ENCODE data around the gene ABHD2.
"Not testable (repeated sequence)": the region's sequence is repeated elsewhere in the genome, so short reads cannot be mapped to it uniquely, and the experiment has no call there.

ABHD2 gene

GRCh38 chr15:89139613-89140499, 51.6 kb downstream of the ABHD2 start:
- H3K36me3 ChIP-seq: peaks cover 0 to 39% (median 21%) of the 10 kb centered on the region in 11 experiments; a peak in 10 of 22 replicates
- 0 out of 20 replicates have a peak overlapping the region, but pooled peaks of 1 of the 10 experiments have one; percentile 0 for H3K4me3 ChIP-seq
- H3K9me3 ChIP-seq (replicated peaks in 1 of 11): no peaks in the 10 kb centered on the region
- TF ChIP-seq Cebpa-rat (IDR thresholded peaks at IDR 0.05): peak in 2 of 11 experiments; percentile 27 to 57; a peak in 1 of 22 replicates
- H3K4me1 ChIP-seq: peaks cover 73 to 100% (median 93%) of the 10 kb centered on the region in 10 experiments
- peak overlapping the region in 9 of 11 experiments; percentile 57 to 85 (median 78); a peak in 18 of 22 replicates for H3K27ac ChIP-seq
- H3K27me3 ChIP-seq: no peaks in the 10 kb centered on the region
- peaks cover 0 to 13% (median 0%) of the 10 kb centered on the region in 11 experiments; a peak in 2 of 22 replicates for H4K20me1 ChIP-seq
- peak overlapping the region; percentile 47 to 91 (median 78); a peak in 21 of 22 replicates for H3K4me2 ChIP-seq
- peak overlapping the region in 8 of 11 experiments; percentile 48 to 71 (median 67); a peak in 16 of 22 replicates for H3K9ac ChIP-seq

DNA sequence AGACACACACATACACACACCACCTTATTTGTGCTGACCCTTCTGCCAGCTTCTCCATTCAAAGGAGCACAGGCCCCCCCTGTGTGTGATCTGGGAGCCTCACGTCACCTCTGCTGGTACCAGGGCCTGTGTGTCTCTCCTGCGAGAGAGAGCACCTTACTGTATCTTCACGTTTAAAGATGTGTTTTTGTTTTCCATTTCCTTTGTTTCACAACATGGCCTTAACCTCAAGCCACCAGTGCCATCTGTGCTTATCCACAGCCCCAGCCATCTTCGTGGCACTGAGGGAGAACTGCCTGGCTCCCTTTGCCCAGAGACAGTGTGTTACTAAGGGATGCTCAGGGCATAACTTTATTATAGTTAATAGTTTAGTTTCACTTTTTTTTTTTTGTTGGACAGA, 52.3 kb downstream of the ABHD2 start:
- peaks cover 73 to 100% (median 95%) of the 10 kb centered on the region in 10 experiments for H3K4me1 ChIP-seq
- H3K9ac ChIP-seq: peak overlapping the region in 9 of 11 experiments; percentile 5 to 71 (median 65); a peak in 16 of 22 replicates
- H4K20me1 ChIP-seq: peaks cover 0 to 19% (median 0%) of the 10 kb centered on the region in 11 experiments; a peak in 2 of 22 replicates
- no peaks in the 10 kb centered on the region for H3K9me3 ChIP-seq (replicated peaks in 1 of 11)
- H3K4me3 ChIP-seq: peak overlapping the region in 4 of 10 experiments; percentile 0 to 32 (median 12); a peak in 3 of 20 replicates
- H3K4me2 ChIP-seq: peak overlapping the region; percentile 47 to 91 (median 78)
- 0 out of 22 replicates have a peak, but pooled peaks of 1 of the 11 experiments have one; percentile 10 for TF ChIP-seq Cebpa-rat (IDR thresholded peaks at IDR 0.05)
- peak overlapping the region in 9 of 11 experiments; percentile 57 to 85 (median 78); a peak in 18 of 22 replicates for H3K27ac ChIP-seq
- H3K36me3 ChIP-seq: peaks cover 3 to 47% (median 24%) of the 10 kb centered on the region in 11 experiments; a peak in 12 of 22 replicates
- peaks cover 0 to 3% (median 0%) of the 10 kb centered on the region in 11 experiments; a peak in 1 of 22 replicates for H3K27me3 ChIP-seq

GRCh38 chr15:89141159-89141558, 52.9 kb downstream of the ABHD2 start:
- H3K27me3 ChIP-seq; H3K9me3 ChIP-seq (replicated peaks in 1 of 11); H3K4me3 ChIP-seq: not testable (repeated sequence)
- Histone ChIP-seq H3K9ac (peak overlapping the region in 9 of 11 experiments; percentile 5 to 71 (median 65); a peak in 15 of 22 replicates), H3K4me2 (peak overlapping the region; percentile 47 to 91 (median 78)), H3K27ac (peak overlapping the region in 9 of 11 experiments; percentile 57 to 85 (median 78); a peak in 18 of 22 replicates), H3K4me1 (peaks cover 73 to 100% (median 93%) of the 10 kb centered on the region in 10 experiments), H3K36me3 (peaks cover 4 to 49% (median 26%) of the 10 kb centered on the region in 11 experiments; a peak in 12 of 22 replicates), H4K20me1 (peaks cover 0 to 19% (median 0%) of the 10 kb centered on the region in 11 experiments; a peak in 2 of 22 replicates)

DNA sequence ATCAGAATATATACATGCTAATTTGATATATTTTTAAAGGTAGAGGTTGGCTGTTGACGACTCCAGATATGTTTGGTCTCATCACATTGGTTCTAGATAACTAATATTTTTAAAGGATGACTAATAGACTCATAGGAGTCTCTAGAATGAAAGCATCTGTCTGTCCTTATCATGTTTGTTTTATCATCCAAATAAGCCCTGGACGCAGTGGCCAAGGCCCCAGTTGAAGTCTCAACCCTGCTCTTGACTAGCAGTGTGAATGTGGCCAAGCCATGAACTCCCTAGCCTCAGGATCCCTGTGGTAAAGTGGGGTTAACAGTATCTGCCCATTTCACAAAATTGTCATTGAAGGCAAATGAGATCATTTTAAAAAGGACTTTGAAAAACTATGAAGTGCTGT, 53.6 kb downstream of the ABHD2 start:
- peak overlapping the region in 9 of 11 experiments; percentile 6 to 91 (median 78); a peak in 15 of 22 replicates for H3K4me2 ChIP-seq
- peaks cover 4 to 41% (median 18%) of the 10 kb centered on the region in 11 experiments; a peak in 12 of 22 replicates for H3K36me3 ChIP-seq
- peaks cover 0 to 19% (median 0%) of the 10 kb centered on the region in 11 experiments; a peak in 2 of 22 replicates for H4K20me1 ChIP-seq
- peak overlapping the region in 9 of 11 experiments; percentile 57 to 85 (median 78); a peak in 18 of 22 replicates for H3K27ac ChIP-seq
- H3K9me3 ChIP-seq (replicated peaks in 1 of 11): no peaks in the 10 kb centered on the region
- TF ChIP-seq Cebpa-rat (IDR thresholded peaks at IDR 0.05): no peak
- peaks cover 0 to 8% (median 0%) of the 10 kb centered on the region in 11 experiments; a peak in 1 of 22 replicates for H3K27me3 ChIP-seq
- no peak overlapping the region for H3K4me3 ChIP-seq
- H3K4me1 ChIP-seq: peaks cover 69 to 92% (median 86%) of the 10 kb centered on the region in 10 experiments
- H3K9ac ChIP-seq: peak overlapping the region in 2 of 11 experiments; percentile 65 to 69; a peak in 2 of 22 replicates

DNA sequence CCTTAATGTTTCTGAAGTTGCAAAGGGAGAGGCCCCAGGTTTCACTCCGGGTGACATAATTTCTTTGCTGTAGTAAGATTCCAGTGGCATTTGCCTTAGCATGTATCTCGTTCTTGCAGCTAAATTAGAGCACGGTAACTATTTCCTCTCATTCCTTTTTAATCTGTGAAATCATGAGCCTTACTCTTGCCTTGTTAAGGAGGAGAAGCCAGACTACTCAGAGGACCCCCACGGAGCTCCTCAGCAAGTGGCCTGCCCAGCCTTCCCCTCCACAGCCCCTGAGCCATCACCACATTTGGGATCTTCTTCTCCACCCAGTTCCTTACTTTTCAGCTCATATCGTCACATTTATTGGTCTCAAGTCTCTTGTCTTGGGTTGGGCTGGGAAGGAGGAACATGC, 54.2 kb downstream of the ABHD2 start:
- TF ChIP-seq Cebpa-rat (IDR thresholded peaks at IDR 0.05): no peak
- peak overlapping the region in 1 of 11 experiments; percentile 29; a peak in 2 of 22 replicates for H3K9ac ChIP-seq
- H3K4me1 ChIP-seq: peaks cover 65 to 87% (median 81%) of the 10 kb centered on the region in 10 experiments
- H3K4me3 ChIP-seq: no peak overlapping the region
- H3K27me3 ChIP-seq: peaks cover 0 to 8% (median 0%) of the 10 kb centered on the region in 11 experiments; a peak in 1 of 22 replicates
- H3K36me3 ChIP-seq: peaks cover 4 to 39% (median 16%) of the 10 kb centered on the region in 11 experiments; a peak in 12 of 22 replicates
- peak overlapping the region in 10 of 11 experiments; percentile 1 to 85 (median 78); a peak in 19 of 22 replicates for H3K27ac ChIP-seq
- H3K9me3 ChIP-seq (replicated peaks in 1 of 11): no peaks in the 10 kb centered on the region
- peak overlapping the region; percentile 6 to 91 (median 75); a peak in 20 of 22 replicates for H3K4me2 ChIP-seq
- peaks cover 0 to 18% (median 0%) of the 10 kb centered on the region in 11 experiments; a peak in 2 of 22 replicates for H4K20me1 ChIP-seq

DNA sequence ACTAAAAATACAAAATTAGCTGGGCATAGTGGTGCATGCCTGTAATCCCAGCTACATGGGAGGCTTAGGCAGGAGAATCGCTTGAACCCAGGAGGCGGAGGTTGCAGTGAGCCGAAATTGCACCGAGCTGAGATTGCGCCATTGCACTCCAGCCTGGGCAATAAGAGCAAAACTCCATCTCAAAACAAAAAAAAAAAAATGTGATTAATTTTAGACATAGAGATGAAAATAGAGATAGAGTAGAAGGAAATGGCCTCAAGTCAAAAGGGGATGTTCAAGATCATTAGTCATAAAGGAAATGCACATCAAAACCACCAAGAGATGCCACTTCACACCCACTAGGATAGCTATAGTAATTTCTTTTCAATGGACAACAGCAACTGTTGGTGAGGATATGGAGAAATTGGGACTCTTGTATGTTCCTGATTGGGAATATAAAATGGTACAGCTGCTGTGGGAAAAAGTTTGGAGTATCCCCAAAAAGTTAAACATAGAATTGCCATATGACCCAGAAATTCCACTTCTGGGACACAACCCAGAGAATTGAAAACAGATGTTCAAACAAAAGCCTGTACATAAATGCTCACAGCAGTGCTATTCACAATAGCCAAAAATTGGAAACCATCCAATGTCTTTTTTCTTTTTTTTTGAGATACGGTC, 55.4 kb downstream of the ABHD2 start:
- TF ChIP-seq Cebpa-rat (IDR thresholded peaks at IDR 0.05): peak in 9 of 11 experiments; percentile 48 to 84 (median 65); a peak in 13 of 22 replicates
- Histone ChIP-seq H4K20me1 (peaks cover 0 to 9% (median 0%) of the 10 kb centered on the region in 11 experiments; a peak in 2 of 22 replicates), H3K4me3 (peak overlapping the region in 3 of 10 experiments; percentile 0 to 15 (median 2); a peak in 2 of 20 replicates), H3K4me2 (peak overlapping the region; percentile 53 to 90 (median 75)), H3K36me3 (peaks cover 0 to 37% (median 14%) of the 10 kb centered on the region in 11 experiments; a peak in 12 of 22 replicates), H3K9ac (peak overlapping the region in 9 of 11 experiments; percentile 14 to 68 (median 55); a peak in 14 of 22 replicates), H3K9me3 (replicated peaks in 1 of 11) (no peaks in the 10 kb centered on the region), H3K27me3 (peaks cover 0 to 8% (median 0%) of the 10 kb centered on the region in 11 experiments; a peak in 1 of 22 replicates), H3K27ac (peak overlapping the region in 10 of 11 experiments; percentile 34 to 85 (median 78); a peak in 19 of 22 replicates), H3K4me1 (peaks cover 59 to 75% (median 69%) of the 10 kb centered on the region in 10 experiments)

DNA sequence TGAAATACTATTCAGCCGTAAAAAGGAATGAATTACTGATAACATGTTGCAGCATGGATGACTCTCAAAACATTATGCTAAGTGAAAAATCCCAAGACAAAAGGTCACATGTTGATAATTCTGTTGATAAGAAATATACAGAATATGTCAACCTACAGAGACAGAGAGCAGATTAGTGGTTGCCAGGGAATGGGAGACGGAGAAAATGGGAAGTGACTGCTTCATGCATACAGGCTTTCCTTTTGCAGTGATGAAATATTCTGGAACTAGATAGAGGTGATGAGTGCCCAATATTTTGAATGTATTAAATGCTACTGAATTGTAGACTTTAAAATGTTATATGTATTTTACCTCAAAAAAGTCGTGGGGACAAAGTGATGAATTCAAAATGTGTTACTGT, 56.2 kb downstream of the ABHD2 start:
- Histone ChIP-seq H3K36me3 (peaks cover 0 to 42% (median 17%) of the 10 kb centered on the region in 11 experiments; a peak in 12 of 22 replicates), H3K4me2 (peak overlapping the region; percentile 53 to 90 (median 75); a peak in 21 of 22 replicates), H3K27me3 (peaks cover 0 to 8% (median 0%) of the 10 kb centered on the region in 11 experiments; a peak in 1 of 22 replicates), H3K9ac (peak overlapping the region in 6 of 11 experiments; percentile 15 to 68 (median 58); a peak in 6 of 22 replicates), H3K9me3 (replicated peaks in 1 of 11) (no peaks in the 10 kb centered on the region), H3K27ac (peak overlapping the region in 10 of 11 experiments; percentile 34 to 85 (median 78); a peak in 19 of 22 replicates), H4K20me1 (peaks cover 0 to 9% (median 0%) of the 10 kb centered on the region in 11 experiments; a peak in 2 of 22 replicates), H3K4me3 (no peak overlapping the region), H3K4me1 (peaks cover 51 to 68% (median 62%) of the 10 kb centered on the region in 10 experiments)
- no peak for TF ChIP-seq Cebpa-rat (IDR thresholded peaks at IDR 0.05)

Data from BLaER1 treated with 17β-estradiol and CSF1 and Interleukin-3, amounts not matched to agents 10 nM and 100 nM (cell line).